T-helper 1 cell treated with Interleukin-12 subunit alpha and Interleukin-12 subunit beta and Interleukin-4 antibody, amounts not matched to agents 30 ng/mL and 1 ng/mL, for 36 hours (primary cell): ENCODE data around the gene MST1R. TPM values are rescaled to one million over a fixed set of nuclear protein-coding genes. Genes with fewer than 3 reads are reported as not detected.
"Not testable (repeated sequence)": the region's sequence is repeated elsewhere in the genome, so short reads cannot be mapped to it uniquely, and the experiment has no call there.

ENCODE experiments used
- intact Hi-C: fragments of 100-400 bp; cut with micrococcal nuclease; formaldehyde crosslinking; loops from one replicate; pipeline ENCODE4 v1.15.1; 2024
- total RNA-seq: library from RNA; stranded (reverse); gene quantifications from 2 replicates; pipeline ENCODE4 v1.2.3, GENCODE V29; 2022

The MST1R gene
- 3.7 and 4.8 TPM in 2 replicates for total RNA-seq

GRCh38 chr3:49903451-49904424 is at the start of gene MST1R:
Gene MST1R (minus strand): TSS chr3:49903873. CDS start chr3:49903609, 264 bp downstream.
- intact Hi-C loops, result loop anchor here (1.0 to 5.0 kb wide), 5 partner anchors 26 to 431 kb away; partner anchors contain the start of genes DAG1, GMPPB, IP6K1 and MON1A

- intact Hi-C loops, result no loop called here
These were observed 49.3 kb upstream of the MST1R start for GRCh38 chr3:49952924-49953323.

GRCh38 chr3:49942651-49943050 is 39.0 kb upstream of the MST1R start:
- intact Hi-C loops, result no loop called here

GRCh38 chr3:49940667-49941249 is 37.1 kb upstream of the MST1R start:
- intact Hi-C loops, result loop anchor here (1.0 to 2.0 kb wide), 11 partner anchors 11 to 836 kb away; partner anchors contain the start of genes AMIGO3, APEH, GMPPB and HYAL3

- intact Hi-C loops, result loop anchor here (1.0 to 5.0 kb wide), 14 partner anchors 11 to 1493 kb away; partner anchors contain the start of genes AMIGO3, APEH, ATRIP and GMPPB
These were observed 36.4 kb upstream of the MST1R start, which contains the start of gene RBM6 for GRCh38 chr3:49939858-49940666. Gene RBM6 (plus strand): TSS chr3:49940150. CDS start chr3:49962642, 22,492 bp downstream.

GRCh38 chr3:49937090-49937489 is 33.4 kb upstream of the MST1R start:
- intact Hi-C loops, result loop anchor here (5.0 kb wide), 2 partner anchors 930 to 1490 kb away; partner anchors contain the start of genes ATRIP and WDR6

- intact Hi-C loops, result not testable (repeated sequence)
These were observed 28.6 kb upstream of the MST1R start for GRCh38 chr3:49932281-49932680.

GRCh38 chr3:49930922-49931321 is 27.2 kb upstream of the MST1R start:
- intact Hi-C loops, result no loop called here

GRCh38 chr3:49930168-49930690 is 26.6 kb upstream of the MST1R start:
- intact Hi-C loops, result no loop called here

- intact Hi-C loops, result loop anchor here (1.0 to 2.0 kb wide), 6 partner anchors 11 to 517 kb away; partner anchors contain the start of genes IP6K1, MST1R, RBM5 and RBM6
These were observed 25.9 kb upstream of the MST1R start, which contains the start of gene MON1A for GRCh38 chr3:49929291-49930167. Gene MON1A (minus strand): TSS chr3:49929811. CDS start chr3:49913346, 16,465 bp downstream.

- intact Hi-C loops, result loop anchor here (1.0 to 2.0 kb wide), 6 partner anchors 12 to 516 kb away; partner anchors contain the start of genes IP6K1, MST1R, RBM5 and RBM6
These were observed 24.9 kb upstream of the MST1R start for GRCh38 chr3:49928481-49929017.

- intact Hi-C loops, result loop anchor here (2.0 kb wide), 2 partner anchors 141 to 161 kb away; partner anchors contain the start of genes IP6K1 and RBM5
These were observed 24.1 kb upstream of the MST1R start for GRCh38 chr3:49927798-49928197.

- intact Hi-C loops, result no loop called here
These were observed 22.6 kb upstream of the MST1R start for GRCh38 chr3:49926117-49926728.

- intact Hi-C loops, result no loop called here
These were observed 21.8 kb upstream of the MST1R start for GRCh38 chr3:49925485-49925884.

GRCh38 chr3:49924683-49925082 is 21.0 kb upstream of the MST1R start:
- intact Hi-C loops, result no loop called here

GRCh38 chr3:49917806-49918590 is 14.3 kb upstream of the MST1R start:
- intact Hi-C loops, result not testable (repeated sequence)

- intact Hi-C loops, result no loop called here
These were observed 13.0 kb upstream of the MST1R start for GRCh38 chr3:49916686-49917085.

GRCh38 chr3:49914906-49915305 is 11.2 kb upstream of the MST1R start:
- intact Hi-C loops, result no loop called here
